ENCODE measurements around the gene SMIM10L1. TPM values are rescaled to one million over a fixed set of nuclear protein-coding genes. Genes with fewer than 3 reads are reported as not detected.

The SMIM10L1 gene
- total RNA-seq, 1 experiment from 2014 or later: 4.9 TPM

- H4K20me1 ChIP-seq (ENCODE audit: insufficient read depth, low read depth, low read length): no peaks in the 10 kb centered on the region
- H3K79me2 ChIP-seq (ENCODE audit: low read length): peaks cover 82% of the 10 kb centered on the region
- no peaks in the 10 kb centered on the region for H3K4me1 ChIP-seq (ENCODE audit: low read length)
- H3K9me3 ChIP-seq (ENCODE audit: low read length): peaks cover 6% of the 10 kb centered on the region
- H3K4me2 ChIP-seq (ENCODE audit: low read depth, low read length, poor library complexity, severe bottlenecking): no peak overlapping the region
- H3K27me3 ChIP-seq (ENCODE audit: low read length): no peaks in the 10 kb centered on the region
- no peak for DNase-seq
- no peak overlapping the region for H2AFZ ChIP-seq (ENCODE audit: low read length)
- H3K27ac ChIP-seq (ENCODE audit: low read length): no peak overlapping the region
- H3K36me3 ChIP-seq (ENCODE audit: insufficient read depth, low read length): peaks cover 21% of the 10 kb centered on the region
- no peak overlapping the region for H3K9ac ChIP-seq (ENCODE audit: low read length)
- no peaks in the 10 kb centered on the region for H3K9me2 ChIP-seq (replicated peaks; ENCODE audit: insufficient read depth, low read length)
- H3K4me3 ChIP-seq (ENCODE audit: low read length): no peak overlapping the region
Observed at GRCh38 chr12:11144297-11144696, 26.7 kb upstream of the SMIM10L1 start.

GRCh38 chr12:11147420-11147819, 23.6 kb upstream of the SMIM10L1 start:
- no peak for DNase-seq
- no peaks in the 10 kb centered on the region for H3K27me3 ChIP-seq (ENCODE audit: low read length)

GRCh38 chr12:11150832-11151231, 20.2 kb upstream of the SMIM10L1 start:
- Histone ChIP-seq H3K9me3 (ENCODE audit: low read length) (peaks cover 18% of the 10 kb centered on the region), H3K4me3 (ENCODE audit: low read length) (no peak overlapping the region), H3K9ac (ENCODE audit: low read length) (no peak overlapping the region), H3K4me2 (ENCODE audit: low read depth, low read length, poor library complexity, severe bottlenecking) (no peak overlapping the region), H4K20me1 (ENCODE audit: insufficient read depth, low read depth, low read length) (no peaks in the 10 kb centered on the region), H3K4me1 (ENCODE audit: low read length) (no peaks in the 10 kb centered on the region), H3K9me2 (replicated peaks; ENCODE audit: insufficient read depth, low read length) (no peaks in the 10 kb centered on the region), H3K36me3 (ENCODE audit: insufficient read depth, low read length) (peaks cover 27% of the 10 kb centered on the region), H2AFZ (ENCODE audit: low read length) (no peak overlapping the region), H3K27me3 (ENCODE audit: low read length) (no peaks in the 10 kb centered on the region), H3K79me2 (ENCODE audit: low read length) (peaks cover 65% of the 10 kb centered on the region), H3K27ac (ENCODE audit: low read length) (no peak overlapping the region)
- no peak for DNase-seq

More at GRCh38 chr12:11147420-11147819, 23.6 kb upstream of the SMIM10L1 start:
- H3K9me2 ChIP-seq (replicated peaks; ENCODE audit: insufficient read depth, low read length): no peaks in the 10 kb centered on the region
- H3K79me2 ChIP-seq (ENCODE audit: low read length): peaks cover 66% of the 10 kb centered on the region
- no peak overlapping the region for H3K4me3 ChIP-seq (ENCODE audit: low read length)
- no peak overlapping the region for H3K27ac ChIP-seq (ENCODE audit: low read length)
- H3K9ac ChIP-seq (ENCODE audit: low read length): no peak overlapping the region
- no peak overlapping the region for H3K4me2 ChIP-seq (ENCODE audit: low read depth, low read length, poor library complexity, severe bottlenecking)
- peaks cover 14% of the 10 kb centered on the region for H3K9me3 ChIP-seq (ENCODE audit: low read length)
- H4K20me1 ChIP-seq (ENCODE audit: insufficient read depth, low read depth, low read length): no peaks in the 10 kb centered on the region
- no peaks in the 10 kb centered on the region for H3K4me1 ChIP-seq (ENCODE audit: low read length)
- peaks cover 25% of the 10 kb centered on the region for H3K36me3 ChIP-seq (ENCODE audit: insufficient read depth, low read length)
- H2AFZ ChIP-seq (ENCODE audit: low read length): no peak overlapping the region

- H2AFZ ChIP-seq (ENCODE audit: low read length): no peak overlapping the region
- H4K20me1 ChIP-seq (ENCODE audit: insufficient read depth, low read depth, low read length): no peaks in the 10 kb centered on the region
- peaks cover 29% of the 10 kb centered on the region for H3K9me3 ChIP-seq (ENCODE audit: low read length)
- no peaks in the 10 kb centered on the region for H3K4me1 ChIP-seq (ENCODE audit: low read length)
- H3K9me2 ChIP-seq (replicated peaks; ENCODE audit: insufficient read depth, low read length): no peaks in the 10 kb centered on the region
- no peak overlapping the region for H3K4me3 ChIP-seq (ENCODE audit: low read length)
- no peak overlapping the region for H3K4me2 ChIP-seq (ENCODE audit: low read depth, low read length, poor library complexity, severe bottlenecking)
- H3K9ac ChIP-seq (ENCODE audit: low read length): no peak overlapping the region
- peaks cover 28% of the 10 kb centered on the region for H3K36me3 ChIP-seq (ENCODE audit: insufficient read depth, low read length)
- H3K27ac ChIP-seq (ENCODE audit: low read length): no peak overlapping the region
- no peaks in the 10 kb centered on the region for H3K27me3 ChIP-seq (ENCODE audit: low read length)
- no peak for DNase-seq
- peaks cover 65% of the 10 kb centered on the region for H3K79me2 ChIP-seq (ENCODE audit: low read length)
Observed at GRCh38 chr12:11152725-11153124, 18.3 kb upstream of the SMIM10L1 start.

- H3K9me2 ChIP-seq (replicated peaks; ENCODE audit: insufficient read depth, low read length): no peaks in the 10 kb centered on the region
- H4K20me1 ChIP-seq (ENCODE audit: insufficient read depth, low read depth, low read length): no peaks in the 10 kb centered on the region
- H3K36me3 ChIP-seq (ENCODE audit: insufficient read depth, low read length): peaks cover 34% of the 10 kb centered on the region
- no peak for DNase-seq
- no peaks in the 10 kb centered on the region for H3K4me1 ChIP-seq (ENCODE audit: low read length)
- no peaks in the 10 kb centered on the region for H3K27me3 ChIP-seq (ENCODE audit: low read length)
- H3K9ac ChIP-seq (ENCODE audit: low read length): no peak overlapping the region
- no peak overlapping the region for H3K27ac ChIP-seq (ENCODE audit: low read length)
- H3K79me2 ChIP-seq (ENCODE audit: low read length): peaks cover 83% of the 10 kb centered on the region
- no peak overlapping the region for H3K4me3 ChIP-seq (ENCODE audit: low read length)
- H3K9me3 ChIP-seq (ENCODE audit: low read length): peaks cover 32% of the 10 kb centered on the region
- no peak overlapping the region for H3K4me2 ChIP-seq (ENCODE audit: low read depth, low read length, poor library complexity, severe bottlenecking)
- no peak overlapping the region for H2AFZ ChIP-seq (ENCODE audit: low read length)
Observed at GRCh38 chr12:11154400-11154925, 16.5 kb upstream of the SMIM10L1 start.

- no peak for DNase-seq
- Histone ChIP-seq H3K4me1 (ENCODE audit: low read length) (no peaks in the 10 kb centered on the region), H3K36me3 (ENCODE audit: insufficient read depth, low read length) (peaks cover 48% of the 10 kb centered on the region), H3K4me2 (ENCODE audit: low read depth, low read length, poor library complexity, severe bottlenecking) (no peak overlapping the region), H3K27ac (ENCODE audit: low read length) (no peak overlapping the region), H3K9ac (ENCODE audit: low read length) (no peak overlapping the region), H4K20me1 (ENCODE audit: insufficient read depth, low read depth, low read length) (no peaks in the 10 kb centered on the region), H3K9me2 (replicated peaks; ENCODE audit: insufficient read depth, low read length) (no peaks in the 10 kb centered on the region), H2AFZ (ENCODE audit: low read length) (no peak overlapping the region), H3K79me2 (ENCODE audit: low read length) (peaks cover 100% of the 10 kb centered on the region), H3K4me3 (ENCODE audit: low read length) (no peak overlapping the region), H3K27me3 (ENCODE audit: low read length) (no peaks in the 10 kb centered on the region), H3K9me3 (ENCODE audit: low read length) (peaks cover 19% of the 10 kb centered on the region)
Observed at GRCh38 chr12:11158885-11159444, 12.0 kb upstream of the SMIM10L1 start.

GRCh38 chr12:11162502-11162901, 8.5 kb upstream of the SMIM10L1 start:
- Histone ChIP-seq H3K36me3 (ENCODE audit: insufficient read depth, low read length) (peaks cover 70% of the 10 kb centered on the region), H3K4me3 (ENCODE audit: low read length) (no peak overlapping the region)
- no peak for DNase-seq

GRCh38 chr12:11164384-11164783, 6.6 kb upstream of the SMIM10L1 start:
- H3K27me3 ChIP-seq (ENCODE audit: low read length): no peaks in the 10 kb centered on the region
- H2AFZ ChIP-seq (ENCODE audit: low read length): no peak overlapping the region
- H3K9me2 ChIP-seq (replicated peaks; ENCODE audit: insufficient read depth, low read length): no peaks in the 10 kb centered on the region
- H3K36me3 ChIP-seq (ENCODE audit: insufficient read depth, low read length): peaks cover 80% of the 10 kb centered on the region
- H3K27ac ChIP-seq (ENCODE audit: low read length): no peak overlapping the region
- no peak for DNase-seq
- no peaks in the 10 kb centered on the region for H3K9me3 ChIP-seq (ENCODE audit: low read length)
- no peak overlapping the region for H3K9ac ChIP-seq (ENCODE audit: low read length)
- H4K20me1 ChIP-seq (ENCODE audit: insufficient read depth, low read depth, low read length): no peaks in the 10 kb centered on the region
- H3K79me2 ChIP-seq (ENCODE audit: low read length): peaks cover 100% of the 10 kb centered on the region
- H3K4me1 ChIP-seq (ENCODE audit: low read length): peaks cover 9% of the 10 kb centered on the region
- H3K4me2 ChIP-seq (ENCODE audit: low read depth, low read length, poor library complexity, severe bottlenecking): no peak overlapping the region
- no peak overlapping the region for H3K4me3 ChIP-seq (ENCODE audit: low read length)

More at GRCh38 chr12:11162502-11162901, 8.5 kb upstream of the SMIM10L1 start:
- Histone ChIP-seq H4K20me1 (ENCODE audit: insufficient read depth, low read depth, low read length) (no peaks in the 10 kb centered on the region), H2AFZ (ENCODE audit: low read length) (no peak overlapping the region), H3K9me3 (ENCODE audit: low read length) (peaks cover 5% of the 10 kb centered on the region), H3K27me3 (ENCODE audit: low read length) (no peaks in the 10 kb centered on the region), H3K4me1 (ENCODE audit: low read length) (no peaks in the 10 kb centered on the region), H3K9me2 (replicated peaks; ENCODE audit: insufficient read depth, low read length) (no peaks in the 10 kb centered on the region), H3K4me2 (ENCODE audit: low read depth, low read length, poor library complexity, severe bottlenecking) (no peak overlapping the region), H3K27ac (ENCODE audit: low read length) (no peak overlapping the region), H3K79me2 (ENCODE audit: low read length) (peaks cover 100% of the 10 kb centered on the region), H3K9ac (ENCODE audit: low read length) (no peak overlapping the region)
